GM21367 (cell line): ENCODE results near the gene SPEM2.
"Not testable (repeated sequence)": the region's sequence is repeated elsewhere in the genome, so short reads cannot be mapped to it uniquely, and the experiment has no call there.

Source experiments
- ATAC-seq: cut with Tn5 transposase; IDR thresholded peaks from one replicate; pipeline ENCODE4 v1.9.1; 2021; ENCODE audit not compliant: unreplicated experiment

Gene SPEM2

DNA sequence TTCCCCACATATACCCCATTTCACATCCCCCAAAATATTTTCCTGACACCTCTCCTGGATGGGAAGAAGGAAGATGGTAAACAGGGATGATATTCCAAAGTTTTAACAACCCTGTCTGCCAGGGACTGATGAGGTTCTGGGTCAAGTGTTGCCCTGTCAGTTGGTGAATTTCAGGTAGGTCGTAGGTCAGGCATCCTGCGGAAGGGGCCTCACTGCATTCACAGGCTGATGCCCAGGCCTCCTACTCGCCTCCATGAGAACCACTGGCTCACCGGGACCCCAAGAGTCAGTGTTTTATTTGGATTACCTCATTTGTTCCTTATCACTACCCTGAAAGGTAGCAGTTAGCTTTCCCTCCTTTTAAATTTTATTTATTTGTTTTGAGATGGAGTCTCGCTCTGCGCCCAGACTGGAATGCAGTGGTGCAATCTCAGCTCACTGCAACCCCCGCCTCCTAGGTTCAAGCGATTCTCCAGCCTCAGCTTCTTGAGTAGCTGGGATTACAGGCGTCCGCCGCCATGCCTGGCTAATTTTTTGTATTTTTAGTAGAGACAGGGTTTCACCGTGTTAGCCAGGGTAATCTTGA, 43.5 kb downstream of the SPEM2 start:
- no peak for ATAC-seq

DNA sequence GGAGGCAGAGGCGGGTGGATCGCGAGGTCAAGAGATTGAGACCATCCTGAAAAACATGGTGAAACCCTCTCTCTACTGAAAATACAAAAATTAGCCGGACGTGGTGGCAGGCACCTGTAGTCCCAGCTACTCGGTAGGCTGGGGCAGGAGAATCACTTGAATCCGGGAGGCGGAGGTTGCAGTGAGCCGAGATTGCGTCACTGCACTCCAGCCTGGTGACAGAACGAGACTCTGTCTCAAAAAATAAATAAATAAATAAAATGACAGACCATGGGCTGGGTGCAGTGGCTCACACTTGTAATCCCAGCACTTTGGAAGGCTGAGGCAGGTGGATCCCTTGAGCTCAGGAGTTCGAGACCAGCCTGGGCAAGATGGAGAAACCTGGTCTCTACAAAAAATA, 44.4 kb downstream of the SPEM2 start:
- ATAC-seq, result not testable (repeated sequence)

- ATAC-seq, result not testable (repeated sequence)
Observed at GRCh38 chr17:7470457-7470973, 45.1 kb downstream of the SPEM2 start.

GRCh38 chr17:7471729-7472128, 46.3 kb downstream of the SPEM2 start:
- no peak for ATAC-seq

DNA sequence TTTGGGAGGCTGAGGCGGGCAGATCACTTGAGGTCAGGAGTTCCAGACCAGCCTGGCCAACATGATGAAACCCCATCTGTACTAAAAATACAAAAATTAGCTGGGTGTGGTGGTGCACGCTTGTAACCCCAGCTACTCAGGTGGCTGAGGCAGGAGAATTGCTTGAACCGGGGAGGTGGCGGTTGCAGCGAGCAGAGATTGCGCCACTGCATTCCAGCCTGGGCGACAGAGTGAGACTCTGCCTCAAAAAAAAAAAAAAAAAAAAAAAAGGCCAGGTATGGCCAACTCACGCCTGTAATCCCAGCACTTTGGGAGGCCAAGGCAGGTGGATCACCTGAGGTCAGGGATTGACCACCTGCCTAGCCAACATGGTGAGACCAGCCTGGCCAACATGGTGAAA, 49.4 kb downstream of the SPEM2 start:
- not testable (repeated sequence) for ATAC-seq

GRCh38 chr17:7475764-7476422, 50.5 kb downstream of the SPEM2 start:
- no peak for ATAC-seq

DNA sequence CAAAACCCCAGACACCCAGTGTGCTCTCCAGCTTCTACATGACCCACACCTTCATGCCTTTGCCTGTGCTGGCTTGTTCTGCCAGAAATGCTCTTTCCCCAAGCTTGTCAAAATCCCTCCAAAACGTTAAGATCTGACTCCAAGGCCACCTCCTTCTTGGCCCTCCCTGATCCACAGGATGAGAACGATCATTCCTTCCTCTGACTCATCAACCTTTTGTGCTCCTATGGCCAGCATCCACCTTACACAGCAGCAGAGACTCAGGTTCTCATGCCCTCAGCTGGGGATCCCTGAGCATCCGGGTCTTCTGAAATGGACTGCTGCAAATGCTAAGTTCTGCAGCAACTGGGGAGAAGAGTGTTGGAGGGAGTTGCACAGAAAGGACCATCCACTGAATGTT, 51.1 kb downstream of the SPEM2 start:
- no peak for ATAC-seq

GRCh38 chr17:7476951-7477350, 51.5 kb downstream of the SPEM2 start:
- no peak for ATAC-seq
